ENCODE measurements around the gene TRAPPC13.

TRAPPC13 gene

DNA sequence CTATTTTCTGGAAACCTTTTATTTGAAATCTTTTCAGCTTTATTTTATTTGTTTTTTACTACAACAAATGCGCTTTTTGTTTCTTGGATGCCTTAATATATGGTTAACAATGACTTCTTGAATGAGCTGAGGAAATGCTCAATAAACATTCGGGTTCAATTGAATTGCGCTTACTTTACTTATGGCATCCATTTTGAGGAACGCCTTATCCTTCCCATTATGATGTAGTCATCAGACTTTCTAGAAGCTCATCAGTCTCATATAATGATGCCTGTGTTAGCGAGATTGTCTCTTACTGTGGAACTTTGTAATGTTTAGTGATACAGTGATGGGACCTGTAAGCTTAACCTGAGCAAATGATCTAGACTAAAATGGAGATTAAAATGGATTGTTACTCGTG lies 916 bp downstream of the TRAPPC13 start:
- H3K36me3 ChIP-seq (ENCODE audit: control insufficient read depth, insufficient read depth, low read length) = no peaks in the 10 kb centered on the region
- TF ChIP-seq, protein P1, sequence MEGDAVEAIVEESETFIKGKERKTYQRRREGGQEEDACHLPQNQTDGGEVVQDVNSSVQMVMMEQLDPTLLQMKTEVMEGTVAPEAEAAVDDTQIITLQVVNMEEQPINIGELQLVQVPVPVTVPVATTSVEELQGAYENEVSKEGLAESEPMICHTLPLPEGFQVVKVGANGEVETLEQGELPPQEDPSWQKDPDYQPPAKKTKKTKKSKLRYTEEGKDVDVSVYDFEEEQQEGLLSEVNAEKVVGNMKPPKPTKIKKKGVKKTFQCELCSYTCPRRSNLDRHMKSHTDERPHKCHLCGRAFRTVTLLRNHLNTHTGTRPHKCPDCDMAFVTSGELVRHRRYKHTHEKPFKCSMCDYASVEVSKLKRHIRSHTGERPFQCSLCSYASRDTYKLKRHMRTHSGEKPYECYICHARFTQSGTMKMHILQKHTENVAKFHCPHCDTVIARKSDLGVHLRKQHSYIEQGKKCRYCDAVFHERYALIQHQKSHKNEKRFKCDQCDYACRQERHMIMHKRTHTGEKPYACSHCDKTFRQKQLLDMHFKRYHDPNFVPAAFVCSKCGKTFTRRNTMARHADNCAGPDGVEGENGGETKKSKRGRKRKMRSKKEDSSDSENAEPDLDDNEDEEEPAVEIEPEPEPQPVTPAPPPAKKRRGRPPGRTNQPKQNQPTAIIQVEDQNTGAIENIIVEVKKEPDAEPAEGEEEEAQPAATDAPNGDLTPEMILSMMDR (IDR thresholded peaks at IDR 0.05) = no peak
- peaks cover 35% of the 10 kb centered on the region for H3K79me2 ChIP-seq
- H2AFZ ChIP-seq = no peak overlapping the region
- H3K4me2 ChIP-seq (ENCODE audit: low read length) = peak overlapping the region; percentile 56
- no peaks in the 10 kb centered on the region for H3K27me3 ChIP-seq (ENCODE audit: control insufficient read depth, insufficient read depth, low read length)
- H3K4me3 ChIP-seq (ENCODE audit: low read depth, low read length) = peak overlapping the region; percentile 88
- no peak overlapping the region for H3K9ac ChIP-seq
- peaks cover 12% of the 10 kb centered on the region for H3K4me1 ChIP-seq
- H3K27ac ChIP-seq = peak overlapping the region; percentile 94
- no peaks in the 10 kb centered on the region for H3K9me3 ChIP-seq (ENCODE audit: control insufficient read depth, low read length)

DNA sequence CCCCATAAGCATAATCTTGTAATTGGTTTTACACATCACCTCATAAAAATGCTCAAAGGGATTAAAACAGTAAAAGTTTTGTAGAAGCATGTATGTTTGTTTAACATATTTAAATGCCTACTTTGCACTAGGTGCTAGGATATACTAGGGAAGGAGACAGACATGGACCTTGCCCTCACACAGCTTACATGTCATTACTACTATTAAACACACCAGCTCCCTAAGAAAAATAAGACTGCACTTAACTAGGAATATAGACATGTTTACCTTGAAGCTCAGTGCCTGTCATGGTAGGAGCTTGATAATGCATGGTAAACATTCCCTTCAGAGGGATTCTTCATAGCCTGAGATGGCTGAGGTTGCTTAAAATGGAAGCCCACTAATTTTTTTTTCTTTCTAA lies 6.2 kb downstream of the TRAPPC13 start:
- Histone ChIP-seq H3K27ac (no peak overlapping the region), H3K4me3 (ENCODE audit: low read depth, low read length) (no peak overlapping the region), H3K27me3 (ENCODE audit: control insufficient read depth, insufficient read depth, low read length) (no peaks in the 10 kb centered on the region), H3K4me1 (peaks cover 2% of the 10 kb centered on the region), H3K79me2 (peaks cover 16% of the 10 kb centered on the region), H3K9me3 (ENCODE audit: control insufficient read depth, low read length) (no peaks in the 10 kb centered on the region), H3K36me3 (ENCODE audit: control insufficient read depth, insufficient read depth, low read length) (no peaks in the 10 kb centered on the region), H2AFZ (no peak overlapping the region), H3K4me2 (ENCODE audit: low read length) (no peak overlapping the region), H3K9ac (no peak overlapping the region)
- TF ChIP-seq, protein P1 (IDR thresholded peaks at IDR 0.05) = no peak

DNA sequence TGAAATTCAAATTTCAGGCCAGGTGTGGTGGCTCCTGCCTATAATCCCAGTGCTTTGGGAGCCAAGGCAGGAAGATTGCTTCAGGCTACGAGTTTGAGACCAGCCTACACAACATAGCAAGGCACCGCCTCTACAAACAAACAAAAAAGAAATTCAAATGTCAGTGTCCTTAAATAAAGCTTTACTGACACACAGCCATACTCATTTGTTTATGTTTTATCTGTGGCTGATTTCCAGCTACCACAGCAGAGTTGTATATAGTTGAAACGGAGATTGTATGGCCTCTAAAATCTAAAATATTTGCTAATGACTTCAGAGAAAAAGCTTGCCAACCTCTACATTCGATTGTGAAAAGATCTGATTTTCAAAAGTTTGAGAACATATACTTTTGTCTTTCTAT lies 15.4 kb downstream of the TRAPPC13 start:
- no peak overlapping the region for H3K4me2 ChIP-seq (ENCODE audit: low read length)
- H3K4me1 ChIP-seq = no peaks in the 10 kb centered on the region
- H3K36me3 ChIP-seq (ENCODE audit: control insufficient read depth, insufficient read depth, low read length) = no peaks in the 10 kb centered on the region
- H3K79me2 ChIP-seq = no peaks in the 10 kb centered on the region
- no peak overlapping the region for H3K9ac ChIP-seq
- H3K4me3 ChIP-seq (ENCODE audit: low read depth, low read length) = no peak overlapping the region
- H2AFZ ChIP-seq = no peak overlapping the region
- H3K27ac ChIP-seq = no peak overlapping the region
- no peaks in the 10 kb centered on the region for H3K9me3 ChIP-seq (ENCODE audit: control insufficient read depth, low read length)
- no peaks in the 10 kb centered on the region for H3K27me3 ChIP-seq (ENCODE audit: control insufficient read depth, insufficient read depth, low read length)
- TF ChIP-seq, protein P1 (IDR thresholded peaks at IDR 0.05) = no peak

DNA sequence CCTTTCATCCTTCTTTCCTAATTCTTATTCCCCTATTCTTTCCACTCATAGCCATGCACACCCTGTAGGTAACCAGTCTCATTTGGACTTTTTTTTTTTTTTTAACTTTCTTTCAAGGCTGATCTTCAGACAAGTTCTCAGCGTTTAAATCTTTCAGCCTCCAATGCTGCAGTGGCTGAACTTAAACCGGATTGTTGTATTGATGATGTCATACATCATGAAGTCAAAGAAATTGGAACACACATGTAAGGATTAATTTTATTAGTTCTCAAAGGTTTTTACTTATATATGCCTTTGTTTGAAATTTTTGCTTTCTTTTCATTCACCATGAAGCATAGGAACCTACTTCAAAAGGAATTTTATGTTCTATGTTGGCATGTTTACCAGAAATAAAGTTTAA lies 22.1 kb downstream of the TRAPPC13 start:
- H3K9me3 ChIP-seq (ENCODE audit: control insufficient read depth, low read length) = no peaks in the 10 kb centered on the region
- H3K4me3 ChIP-seq (ENCODE audit: low read depth, low read length) = no peak overlapping the region
- TF ChIP-seq, protein P1 (IDR thresholded peaks at IDR 0.05) = no peak
- no peak overlapping the region for H2AFZ ChIP-seq
- H3K4me1 ChIP-seq = no peaks in the 10 kb centered on the region
- H3K27me3 ChIP-seq (ENCODE audit: control insufficient read depth, insufficient read depth, low read length) = no peaks in the 10 kb centered on the region
- no peaks in the 10 kb centered on the region for H3K36me3 ChIP-seq (ENCODE audit: control insufficient read depth, insufficient read depth, low read length)
- no peak overlapping the region for H3K9ac ChIP-seq
- no peak overlapping the region for H3K27ac ChIP-seq
- H3K79me2 ChIP-seq = no peaks in the 10 kb centered on the region
- H3K4me2 ChIP-seq (ENCODE audit: low read length) = no peak overlapping the region

DNA sequence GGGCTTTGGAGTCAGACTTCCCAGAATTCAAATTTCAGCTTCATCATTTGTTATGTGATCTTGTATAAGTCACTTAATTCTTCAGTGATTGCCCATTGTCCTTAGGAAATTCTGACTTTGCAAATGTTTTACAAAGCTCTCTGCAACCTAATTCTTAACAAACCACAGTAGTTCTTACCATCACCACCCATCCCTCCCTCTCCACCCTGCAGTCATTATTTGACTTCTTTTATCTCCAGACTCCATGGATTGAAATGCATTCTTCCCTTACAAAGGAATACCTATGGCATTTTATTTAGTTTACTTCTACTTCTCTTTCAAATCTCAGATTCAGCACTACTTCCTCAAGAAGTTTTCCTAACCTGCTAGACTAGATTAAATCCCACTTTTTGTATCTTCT lies 23.1 kb downstream of the TRAPPC13 start:
- Histone ChIP-seq H3K9me3 (ENCODE audit: control insufficient read depth, low read length) (no peaks in the 10 kb centered on the region), H2AFZ (no peak overlapping the region), H3K4me2 (ENCODE audit: low read length) (no peak overlapping the region), H3K27ac (no peak overlapping the region), H3K27me3 (ENCODE audit: control insufficient read depth, insufficient read depth, low read length) (no peaks in the 10 kb centered on the region), H3K36me3 (ENCODE audit: control insufficient read depth, insufficient read depth, low read length) (no peaks in the 10 kb centered on the region), H3K4me1 (no peaks in the 10 kb centered on the region), H3K9ac (no peak overlapping the region), H3K4me3 (ENCODE audit: low read depth, low read length) (no peak overlapping the region), H3K79me2 (no peaks in the 10 kb centered on the region)
- TF ChIP-seq, protein P1 (IDR thresholded peaks at IDR 0.05) = no peak

All from parathyroid adenoma (tissue), 2 donors.